T-helper 2 cell treated with Interferon-gamma antibody and Interleukin-4, amounts not matched to agents 5 μg/mL and 100 μg/mL, for 36 hours (primary cell): ENCODE results near the gene NPAP1.
"Not testable (repeated sequence)": the region's sequence is repeated elsewhere in the genome, so short reads cannot be mapped to it uniquely, and the experiment has no call there.

Experiments used
- DNase-seq: peaks from one replicate; pipeline ENCODE4 v3.0.0; 2021; ENCODE audit warnings: low spot score
- H3K27ac Mint-ChIP-seq: one replicate; pipeline ENCODE4 v1.8.0; 2021; ENCODE audit warnings: mild to moderate bottlenecking, mixed read lengths
- H3K27me3 Mint-ChIP-seq: one replicate; pipeline ENCODE4 v1.8.0; 2021; ENCODE audit warnings: low read depth, mixed read lengths
- H3K36me3 Mint-ChIP-seq: one replicate; pipeline ENCODE4 v1.8.0; 2021; ENCODE audit warnings: low read depth, mixed read lengths
- H3K4me1 Mint-ChIP-seq: one replicate; pipeline ENCODE4 v1.8.0; 2021; ENCODE audit warnings: low read depth, mixed read lengths
- H3K4me3 Mint-ChIP-seq: one replicate; pipeline ENCODE4 v1.8.0; 2022; ENCODE audit warnings: mild to moderate bottlenecking, moderate library complexity, mixed read lengths
- H3K9me3 Mint-ChIP-seq: one replicate; pipeline ENCODE4 v1.8.0; 2021; ENCODE audit warnings: mixed read lengths

The NPAP1 gene

DNA sequence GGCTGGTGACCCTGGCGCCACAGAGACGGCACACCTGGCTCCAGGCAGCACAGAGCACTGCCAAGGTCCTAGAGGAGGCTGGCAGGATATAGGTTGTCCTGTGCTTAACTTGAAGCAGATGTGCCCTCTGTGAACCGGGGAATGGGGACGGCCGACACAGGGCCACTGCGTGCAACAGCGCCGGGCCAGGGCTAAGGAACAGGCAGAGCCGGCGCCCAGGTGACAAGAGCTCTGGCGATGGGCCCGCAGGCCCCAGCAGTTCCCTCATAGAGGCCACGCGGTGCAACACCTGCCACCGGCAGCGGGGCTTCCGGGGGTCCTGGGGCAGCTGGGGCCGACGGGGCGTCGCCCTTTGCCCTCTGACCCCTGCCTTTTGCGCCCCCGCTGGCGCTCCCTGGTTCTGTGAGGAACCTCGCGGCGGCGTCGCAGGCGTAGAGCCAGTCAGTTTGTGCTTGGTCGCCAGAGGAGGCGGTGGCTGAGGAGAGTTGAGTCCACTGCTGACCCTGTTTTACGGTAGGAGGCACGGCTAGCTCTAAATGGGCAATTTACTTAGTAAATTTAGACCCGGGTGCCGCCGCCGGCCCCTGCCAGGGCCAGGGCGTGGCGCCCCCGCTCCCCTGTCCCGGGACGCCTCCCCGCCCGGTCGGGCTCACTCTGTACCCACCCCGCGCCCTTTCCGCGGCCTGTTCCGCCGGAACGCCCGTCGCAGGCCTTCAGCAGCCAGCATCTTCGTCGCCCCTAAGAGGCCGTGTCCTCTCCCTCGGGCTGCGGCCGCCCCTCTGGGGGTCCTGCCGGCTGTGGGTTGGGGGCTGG lies at the start of gene NPAP1:
Gene NPAP1 (plus strand): TSS at position 444 of the 813 bp plus-strand sequence. CDS start 93 bp downstream, at position 537.
- no peaks in the 10 kb centered on the region for H3K4me1 Mint-ChIP-seq
- H3K9me3 Mint-ChIP-seq = peaks cover 43% of the 10 kb centered on the region
- no peak within 1 kb of the TSS for H3K4me3 Mint-ChIP-seq
- H3K27ac Mint-ChIP-seq = no peak within 1 kb of the TSS
- DNase-seq = no peak
- no peaks in the 10 kb centered on the region for H3K36me3 Mint-ChIP-seq
- H3K27me3 Mint-ChIP-seq = no peaks in the 10 kb centered on the region

- no peak overlapping the region for H3K27ac Mint-ChIP-seq
- peaks cover 2% of the 10 kb centered on the region for H3K36me3 Mint-ChIP-seq
- no peaks in the 10 kb centered on the region for H3K4me1 Mint-ChIP-seq
- H3K9me3 Mint-ChIP-seq = peaks cover 55% of the 10 kb centered on the region
- DNase-seq = no peak
- H3K27me3 Mint-ChIP-seq = no peaks in the 10 kb centered on the region
- no peak overlapping the region for H3K4me3 Mint-ChIP-seq
Observed at GRCh38 chr15:24627443-24627842, 48.1 kb upstream of the NPAP1 start.

GRCh38 chr15:24633082-24633481 lies 42.5 kb upstream of the NPAP1 start:
- DNase-seq = no peak
- Mint-ChIP-seq H3K4me1 (no peaks in the 10 kb centered on the region), H3K36me3 (no peaks in the 10 kb centered on the region), H3K27me3 (no peaks in the 10 kb centered on the region), H3K27ac (no peak overlapping the region), H3K4me3 (no peak overlapping the region), H3K9me3 (peaks cover 62% of the 10 kb centered on the region)

DNA sequence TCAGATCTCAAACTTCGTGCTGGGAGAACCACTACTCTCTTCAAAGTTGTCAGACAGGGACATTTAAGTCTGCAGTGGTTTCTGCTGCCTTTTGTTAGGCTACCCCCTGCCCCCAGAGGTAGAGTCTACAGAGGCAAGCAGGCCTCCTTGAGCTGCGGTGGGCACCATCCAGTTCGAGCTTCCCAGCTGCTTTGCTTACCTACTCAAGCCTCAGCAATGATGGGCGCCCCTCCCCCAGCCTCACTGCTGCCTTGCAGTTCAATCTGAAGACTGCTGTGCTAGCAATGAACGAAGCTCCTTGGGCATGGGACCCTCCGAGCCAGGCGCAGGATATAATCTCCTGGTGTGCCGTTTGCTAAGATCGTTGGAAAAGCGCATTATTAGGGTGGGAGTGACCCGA lies 36.2 kb upstream of the NPAP1 start:
- H3K4me1 Mint-ChIP-seq, H3K4me3 Mint-ChIP-seq, DNase-seq, H3K27ac Mint-ChIP-seq, H3K36me3 Mint-ChIP-seq, H3K27me3 Mint-ChIP-seq: not testable (repeated sequence)
- H3K9me3 Mint-ChIP-seq = peaks cover 57% of the 10 kb centered on the region

DNA sequence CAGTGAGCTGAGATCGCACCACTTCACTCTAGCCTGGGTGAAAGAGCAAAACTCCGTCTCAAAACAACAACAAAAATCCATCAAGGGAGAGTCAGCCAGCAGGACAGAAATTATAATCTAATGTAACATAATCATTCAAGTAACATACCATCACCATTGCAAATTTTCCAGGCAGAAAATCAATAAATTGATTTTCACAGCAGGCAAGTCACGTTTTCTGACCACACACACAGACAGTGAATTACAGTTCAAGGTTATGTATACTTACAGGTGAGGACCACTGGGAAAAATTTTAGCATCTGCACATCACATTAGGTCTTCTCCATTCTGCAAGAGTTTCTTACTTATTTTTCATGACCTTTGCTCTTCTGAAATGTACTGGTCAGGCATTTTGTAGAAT lies 29.9 kb upstream of the NPAP1 start:
- no peaks in the 10 kb centered on the region for H3K36me3 Mint-ChIP-seq
- H3K27me3 Mint-ChIP-seq = no peaks in the 10 kb centered on the region
- no peak overlapping the region for H3K27ac Mint-ChIP-seq
- H3K4me3 Mint-ChIP-seq = no peak overlapping the region
- H3K4me1 Mint-ChIP-seq = no peaks in the 10 kb centered on the region
- DNase-seq = no peak
- peaks cover 51% of the 10 kb centered on the region for H3K9me3 Mint-ChIP-seq

DNA sequence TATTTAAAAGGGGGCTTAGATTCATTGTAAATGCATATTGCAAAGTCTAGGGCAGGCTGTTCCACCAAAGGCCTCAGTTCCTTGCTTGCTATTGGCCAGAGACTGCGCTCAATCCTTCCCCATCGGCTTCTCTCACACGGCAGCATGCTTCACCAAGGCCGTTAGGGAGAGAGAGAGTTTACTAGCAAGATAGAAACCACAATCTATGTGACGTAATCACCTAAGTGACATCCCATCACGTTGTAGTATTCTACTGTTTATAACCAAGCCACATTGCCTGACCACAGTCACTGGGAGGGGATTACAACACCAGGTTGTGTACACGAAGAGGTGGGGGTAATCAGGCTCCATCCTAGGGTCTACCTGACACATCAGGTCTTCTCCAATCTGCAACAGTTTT lies 16.0 kb upstream of the NPAP1 start:
- H3K36me3 Mint-ChIP-seq = no peaks in the 10 kb centered on the region
- no peak for DNase-seq
- no peaks in the 10 kb centered on the region for H3K27me3 Mint-ChIP-seq
- H3K4me3 Mint-ChIP-seq = no peak overlapping the region
- peaks cover 69% of the 10 kb centered on the region for H3K9me3 Mint-ChIP-seq
- H3K4me1 Mint-ChIP-seq = no peaks in the 10 kb centered on the region
- H3K27ac Mint-ChIP-seq = no peak overlapping the region

DNA sequence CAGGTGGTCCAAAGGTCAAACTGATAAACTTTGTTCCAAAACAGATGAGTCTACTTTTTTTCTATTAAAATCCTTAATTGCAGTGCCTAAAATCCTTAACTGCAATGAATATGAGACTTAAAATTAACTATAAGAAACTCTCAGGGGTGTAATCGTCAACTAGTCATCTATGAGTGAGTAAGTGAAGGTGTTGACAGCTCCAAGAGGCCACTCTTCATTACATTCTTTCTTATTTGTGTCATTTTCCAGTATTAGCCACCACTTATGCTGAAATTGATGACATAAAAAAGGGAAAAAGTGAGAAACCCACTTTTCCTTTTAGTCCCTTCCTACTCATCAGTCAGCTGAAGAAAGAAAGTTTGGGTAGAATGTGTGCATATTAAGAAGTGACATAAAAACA lies 12.6 kb upstream of the NPAP1 start:
- H3K27ac Mint-ChIP-seq = no peak overlapping the region
- no peak overlapping the region for H3K4me3 Mint-ChIP-seq
- H3K9me3 Mint-ChIP-seq = peaks cover 68% of the 10 kb centered on the region
- no peak for DNase-seq
- H3K27me3 Mint-ChIP-seq = no peaks in the 10 kb centered on the region
- no peaks in the 10 kb centered on the region for H3K36me3 Mint-ChIP-seq
- no peaks in the 10 kb centered on the region for H3K4me1 Mint-ChIP-seq

DNA sequence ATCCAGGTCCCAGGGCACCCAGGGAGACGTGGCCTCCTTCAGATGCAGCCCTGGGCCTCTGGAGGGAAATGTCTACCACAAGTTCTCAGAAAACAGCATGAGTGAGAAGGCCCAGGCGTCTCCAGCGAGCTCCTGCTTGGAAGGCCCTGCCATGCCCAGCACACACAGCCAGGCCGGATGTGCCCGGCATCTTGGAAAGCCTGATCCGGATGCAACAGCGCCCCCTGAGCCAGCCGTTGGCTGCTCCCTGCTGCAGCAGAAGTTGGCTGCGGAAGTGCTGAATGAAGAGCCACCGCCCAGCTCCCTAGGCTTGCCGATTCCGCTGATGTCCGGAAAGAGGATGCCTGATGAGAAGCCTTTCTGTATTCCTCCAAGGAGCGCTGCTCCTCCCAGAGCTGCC lies 856 bp downstream of the NPAP1 start:
- Mint-ChIP-seq H3K27me3 (no peaks in the 10 kb centered on the region), H3K27ac (no peak overlapping the region), H3K4me3 (no peak overlapping the region), H3K9me3 (peaks cover 50% of the 10 kb centered on the region), H3K4me1 (no peaks in the 10 kb centered on the region), H3K36me3 (no peaks in the 10 kb centered on the region)
- no peak for DNase-seq

GRCh38 chr15:24678485-24678884 lies 2.9 kb downstream of the NPAP1 start:
- H3K27me3 Mint-ChIP-seq = no peaks in the 10 kb centered on the region
- H3K27ac Mint-ChIP-seq = no peak overlapping the region
- no peaks in the 10 kb centered on the region for H3K4me1 Mint-ChIP-seq
- no peaks in the 10 kb centered on the region for H3K36me3 Mint-ChIP-seq
- DNase-seq = no peak
- no peak overlapping the region for H3K4me3 Mint-ChIP-seq
- H3K9me3 Mint-ChIP-seq = peaks cover 51% of the 10 kb centered on the region

DNA sequence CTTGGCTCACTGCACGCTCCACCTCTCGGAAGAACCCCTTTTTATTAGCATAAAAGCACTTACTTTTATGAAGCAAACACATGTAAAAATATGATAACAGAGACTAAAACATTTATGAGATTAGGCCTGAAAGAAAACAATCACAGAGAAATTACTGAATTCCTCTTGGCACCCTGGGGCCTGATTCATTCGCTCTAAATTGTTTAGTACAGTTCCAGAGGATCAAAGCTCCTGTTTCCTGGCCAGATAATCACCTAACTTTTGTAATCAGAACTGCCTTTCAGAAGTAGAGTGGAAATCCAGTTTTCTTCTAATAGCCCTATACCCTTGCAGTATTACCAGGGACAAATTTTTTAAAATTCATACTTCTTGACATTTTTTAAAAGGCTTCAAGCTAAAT lies 6.4 kb downstream of the NPAP1 start:
- H3K27ac Mint-ChIP-seq = no peak overlapping the region
- H3K4me3 Mint-ChIP-seq = no peak overlapping the region
- H3K9me3 Mint-ChIP-seq = peaks cover 47% of the 10 kb centered on the region
- H3K36me3 Mint-ChIP-seq = peaks cover 3% of the 10 kb centered on the region
- no peaks in the 10 kb centered on the region for H3K4me1 Mint-ChIP-seq
- H3K27me3 Mint-ChIP-seq = no peaks in the 10 kb centered on the region
- no peak for DNase-seq

- not testable (repeated sequence) for H3K4me3 Mint-ChIP-seq, H3K36me3 Mint-ChIP-seq, H3K4me1 Mint-ChIP-seq, DNase-seq, H3K27me3 Mint-ChIP-seq, H3K27ac Mint-ChIP-seq
- H3K9me3 Mint-ChIP-seq = peaks cover 38% of the 10 kb centered on the region
Observed at GRCh38 chr15:24682905-24683304, 7.3 kb downstream of the NPAP1 start.

- Mint-ChIP-seq H3K27ac (no peak overlapping the region), H3K4me1 (no peaks in the 10 kb centered on the region), H3K4me3 (no peak overlapping the region), H3K27me3 (no peaks in the 10 kb centered on the region), H3K9me3 (peaks cover 30% of the 10 kb centered on the region), H3K36me3 (peaks cover 3% of the 10 kb centered on the region)
- no peak for DNase-seq
Observed at GRCh38 chr15:24683736-24684135, 8.2 kb downstream of the NPAP1 start.

DNA sequence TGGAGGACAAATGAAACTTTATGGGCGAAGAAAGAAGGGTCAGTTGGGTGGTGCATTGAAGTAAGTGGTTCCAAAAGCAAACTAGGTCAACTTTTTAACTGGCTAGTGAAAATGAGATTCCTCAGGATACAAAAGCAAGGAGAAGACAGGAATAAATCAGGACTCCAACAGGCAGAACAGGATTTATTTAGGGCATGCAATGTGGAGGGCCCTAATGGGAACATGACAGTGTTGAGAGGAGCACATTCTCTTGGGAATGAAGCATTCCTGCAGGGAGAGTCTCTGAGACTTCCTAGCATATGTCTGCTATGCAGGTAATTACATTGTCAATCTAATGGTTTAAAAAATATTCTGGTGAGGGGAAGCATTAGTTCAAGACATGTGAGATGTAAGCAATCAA lies 8.7 kb downstream of the NPAP1 start:
- Mint-ChIP-seq H3K9me3 (peaks cover 29% of the 10 kb centered on the region), H3K27ac (no peak overlapping the region), H3K36me3 (peaks cover 3% of the 10 kb centered on the region), H3K4me1 (no peaks in the 10 kb centered on the region), H3K4me3 (no peak overlapping the region), H3K27me3 (no peaks in the 10 kb centered on the region)
- no peak for DNase-seq

DNA sequence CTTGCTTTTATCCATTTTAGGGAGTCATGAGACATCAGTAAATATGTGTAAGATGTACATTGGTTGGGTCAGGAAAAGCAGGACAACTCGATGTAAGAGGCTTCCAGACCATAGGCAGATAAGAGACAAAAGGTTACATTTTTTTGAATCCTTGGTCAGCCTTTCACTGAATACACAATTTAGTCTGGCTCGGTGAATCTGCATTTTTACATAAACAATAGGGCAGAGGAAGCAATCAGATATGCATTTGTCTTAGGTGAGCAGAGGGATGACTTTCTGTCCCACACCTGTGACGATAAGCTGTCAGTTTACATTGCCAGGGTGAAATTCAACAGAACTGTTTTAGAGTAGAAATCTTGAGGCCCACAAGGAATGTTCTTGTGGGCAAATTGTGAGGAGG lies 20.6 kb downstream of the NPAP1 start:
- H3K4me1 Mint-ChIP-seq = no peaks in the 10 kb centered on the region
- DNase-seq = no peak
- peaks cover 42% of the 10 kb centered on the region for H3K9me3 Mint-ChIP-seq

DNA sequence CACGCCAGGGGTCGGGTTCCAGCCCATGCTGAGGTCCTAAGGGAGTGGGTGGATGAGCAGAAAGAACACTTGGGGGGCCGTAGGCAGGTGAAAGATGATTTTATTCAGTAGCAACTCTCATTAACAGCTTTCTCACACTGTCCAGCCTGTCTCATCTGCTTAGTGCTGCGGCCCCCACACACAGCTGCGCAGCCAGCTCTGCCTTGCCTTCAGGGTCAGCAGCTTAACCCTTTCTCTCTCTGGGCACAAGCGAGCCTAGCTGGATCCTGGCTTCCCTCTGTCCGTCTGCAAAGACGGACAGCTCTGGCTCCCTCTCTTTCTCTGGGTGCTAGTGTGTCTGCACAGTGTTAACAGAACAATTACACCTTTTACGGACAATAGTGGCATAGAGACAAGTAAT lies 21.3 kb downstream of the NPAP1 start:
- H3K4me3 Mint-ChIP-seq = no peak overlapping the region
- no peaks in the 10 kb centered on the region for H3K4me1 Mint-ChIP-seq
- no peaks in the 10 kb centered on the region for H3K27me3 Mint-ChIP-seq
- peaks cover 38% of the 10 kb centered on the region for H3K9me3 Mint-ChIP-seq
- H3K27ac Mint-ChIP-seq = no peak overlapping the region
- no peaks in the 10 kb centered on the region for H3K36me3 Mint-ChIP-seq
- DNase-seq = no peak

More for the DNA sequence above, 20.6 kb downstream of the NPAP1 start:
- no peaks in the 10 kb centered on the region for H3K27me3 Mint-ChIP-seq
- no peak overlapping the region for H3K4me3 Mint-ChIP-seq
- H3K27ac Mint-ChIP-seq = no peak overlapping the region
- H3K36me3 Mint-ChIP-seq = no peaks in the 10 kb centered on the region
